NCI-H2171 (cell line): Measurements from ENCODE around the gene SERPINF2.
"Not testable (repeated sequence)": the region's sequence is repeated elsewhere in the genome, so short reads cannot be mapped to it uniquely, and the experiment has no call there.

Experiments used
- DNase-seq: peaks from one replicate; lab custom pipeline; 2025; lab: John Stamatoyannopoulos, UW

Gene SERPINF2

DNA sequence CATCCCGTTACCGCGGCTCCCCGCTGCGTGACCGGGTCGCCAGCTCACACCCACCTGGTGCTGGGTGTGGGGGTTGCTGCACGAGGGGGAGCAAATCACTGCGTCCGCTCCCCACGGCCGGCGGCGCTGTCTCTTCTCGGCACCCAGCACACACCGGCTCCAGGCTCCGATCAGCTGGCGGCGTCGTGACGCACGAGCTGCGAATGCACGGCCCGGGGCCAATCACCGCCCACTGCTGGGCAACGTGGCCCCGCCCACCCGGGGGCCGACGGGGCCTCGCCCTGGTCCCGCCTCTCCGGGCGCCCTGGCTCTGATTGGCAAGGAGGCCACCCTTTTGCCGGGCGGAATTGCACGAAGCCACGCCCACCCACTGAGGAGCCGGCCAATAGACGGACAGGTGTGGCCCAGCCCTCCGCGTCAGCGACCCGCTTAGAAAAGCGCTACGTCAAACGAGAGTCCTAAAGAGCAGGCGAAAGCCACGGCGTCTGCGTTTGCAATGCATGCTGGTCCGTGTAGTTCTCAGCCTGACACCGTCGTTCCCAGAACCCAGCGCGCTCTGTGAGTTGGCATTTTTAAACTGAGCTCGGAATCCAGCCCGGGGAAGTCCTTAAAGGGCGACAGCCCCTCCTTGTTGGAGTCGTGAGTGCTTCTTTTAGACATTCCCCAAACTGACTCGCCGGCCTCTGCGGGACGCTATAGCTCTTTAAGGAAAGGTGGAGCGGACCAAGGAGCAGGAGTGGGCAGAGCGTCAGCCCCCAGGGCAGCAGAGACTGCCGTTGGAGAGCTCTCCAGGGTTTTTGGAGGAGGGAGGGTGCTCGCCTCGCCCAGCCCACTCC, 26.4 kb upstream of the SERPINF2 start:
- DNase-seq = peak; percentile 100

DNA sequence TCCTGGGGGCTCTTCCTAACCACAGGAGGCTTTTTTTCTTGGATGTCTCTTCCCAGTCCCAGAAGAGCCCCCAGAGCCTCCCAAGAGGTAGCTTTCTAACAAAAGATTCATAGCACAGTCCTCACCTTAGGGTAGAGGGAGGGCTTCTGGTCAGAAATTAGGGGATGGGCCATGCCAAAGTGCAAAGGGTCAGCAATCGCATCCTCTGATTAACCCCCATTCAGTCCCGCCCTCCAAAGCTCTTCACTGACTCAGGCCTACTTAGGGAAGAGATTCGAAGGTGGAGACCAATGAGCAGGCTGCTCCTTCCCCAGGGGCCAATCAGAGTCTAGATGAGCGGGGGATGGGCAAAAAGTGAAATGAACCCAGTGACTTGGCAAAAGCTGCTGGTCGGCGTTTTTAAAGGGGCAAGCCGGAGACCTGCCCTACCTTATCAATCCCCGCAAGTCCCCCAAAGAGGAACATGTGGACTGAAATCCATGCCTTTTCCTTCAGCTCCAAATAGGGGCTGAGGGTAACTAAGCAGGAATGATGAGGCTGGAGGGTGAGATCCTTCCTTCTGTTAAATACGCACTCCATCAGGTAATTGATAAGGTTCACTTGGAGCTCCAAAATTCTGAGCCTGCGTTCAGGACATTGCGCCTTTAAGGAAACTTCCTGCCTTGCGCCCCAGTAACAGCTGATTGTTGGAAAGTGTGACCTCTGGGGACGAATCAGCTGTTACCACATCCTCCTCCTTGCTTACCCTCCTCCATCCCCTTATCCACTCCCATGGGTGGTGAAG, 25.6 kb upstream of the SERPINF2 start:
- peak; percentile 100 for DNase-seq

DNA sequence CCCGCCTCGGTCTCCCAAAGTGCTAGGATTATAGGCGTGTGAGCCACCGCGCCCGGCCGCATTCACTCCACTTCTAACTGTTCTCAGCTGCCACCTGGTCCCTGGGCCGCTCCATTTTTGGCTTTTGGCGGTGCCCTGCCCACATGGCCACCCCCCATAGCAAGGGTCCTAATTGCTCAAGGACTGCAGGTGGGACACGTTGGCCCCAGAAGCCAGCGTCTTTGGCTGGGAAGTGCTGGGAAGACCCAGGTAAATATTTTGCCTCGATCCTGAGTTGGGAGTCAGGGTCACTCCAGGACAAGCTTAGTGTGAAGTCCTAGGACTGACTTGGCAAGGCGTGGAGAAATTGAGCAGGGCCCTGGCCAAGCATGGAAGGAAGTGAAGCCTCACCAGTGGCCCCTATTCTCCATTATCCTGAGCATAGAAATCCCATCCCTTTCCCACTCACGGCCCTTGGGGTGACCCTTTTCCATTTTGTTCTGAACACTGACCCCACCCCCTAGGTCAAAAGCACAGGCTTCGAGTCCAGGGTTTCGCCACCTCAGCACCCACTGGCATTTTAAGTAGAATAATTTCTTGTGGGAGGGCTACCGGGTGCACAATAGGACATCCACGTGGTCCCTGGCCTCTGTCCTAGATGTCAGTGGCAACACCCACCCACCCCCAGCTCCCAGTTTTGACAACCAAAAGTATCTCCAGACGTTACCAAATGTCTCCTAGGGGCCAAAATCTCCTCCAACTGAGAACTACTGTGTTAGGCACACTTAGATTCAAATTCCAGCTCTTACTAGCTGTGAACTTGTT, 24.1 kb upstream of the SERPINF2 start:
- no peak for DNase-seq

DNA sequence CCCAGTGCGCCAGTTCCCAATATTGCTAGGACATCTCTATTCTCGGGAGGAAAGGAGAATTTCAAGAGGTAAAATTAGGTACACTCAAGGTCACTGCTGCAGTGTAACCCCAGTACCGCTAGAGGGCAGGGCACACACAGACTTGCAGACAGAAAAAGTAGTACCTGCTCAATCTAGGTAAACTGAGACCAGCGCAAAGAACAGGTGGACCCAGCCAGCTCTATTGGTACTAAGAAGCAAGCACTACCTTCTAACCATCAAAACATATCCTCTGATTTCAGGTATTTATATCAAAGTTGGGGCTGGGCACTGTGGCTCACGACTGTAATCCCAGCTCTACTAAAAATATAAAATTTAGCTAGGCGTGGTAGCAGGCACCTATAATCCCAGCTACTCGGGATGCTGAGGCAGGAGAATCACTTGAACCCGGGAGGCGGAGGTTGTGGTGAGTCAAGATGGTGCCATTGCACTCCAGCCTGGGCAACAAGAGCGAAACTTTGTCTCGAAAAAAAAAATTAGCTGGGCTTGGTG, 21.8 kb upstream of the SERPINF2 start:
- peak; percentile 69 for DNase-seq

DNA sequence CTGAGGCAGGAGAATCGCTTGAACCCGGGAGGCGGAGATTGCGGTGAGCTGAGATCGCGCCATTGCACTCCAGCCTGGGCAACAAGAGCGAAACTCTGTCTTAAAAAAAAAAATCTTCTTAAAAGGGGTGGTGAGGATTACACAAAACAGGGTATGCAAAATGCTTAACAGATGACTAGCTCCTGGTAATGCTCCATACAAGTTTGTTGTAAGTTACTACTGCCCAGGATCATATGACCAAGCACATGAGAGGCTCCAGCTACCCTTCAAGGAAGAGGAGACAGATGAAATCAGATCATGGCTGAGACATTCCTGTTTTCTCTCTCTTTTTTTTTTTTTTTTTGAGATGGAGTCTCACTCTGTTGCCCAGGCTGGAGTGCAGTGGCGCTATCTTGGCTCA, 20.6 kb upstream of the SERPINF2 start:
- not testable (repeated sequence) for DNase-seq

DNA sequence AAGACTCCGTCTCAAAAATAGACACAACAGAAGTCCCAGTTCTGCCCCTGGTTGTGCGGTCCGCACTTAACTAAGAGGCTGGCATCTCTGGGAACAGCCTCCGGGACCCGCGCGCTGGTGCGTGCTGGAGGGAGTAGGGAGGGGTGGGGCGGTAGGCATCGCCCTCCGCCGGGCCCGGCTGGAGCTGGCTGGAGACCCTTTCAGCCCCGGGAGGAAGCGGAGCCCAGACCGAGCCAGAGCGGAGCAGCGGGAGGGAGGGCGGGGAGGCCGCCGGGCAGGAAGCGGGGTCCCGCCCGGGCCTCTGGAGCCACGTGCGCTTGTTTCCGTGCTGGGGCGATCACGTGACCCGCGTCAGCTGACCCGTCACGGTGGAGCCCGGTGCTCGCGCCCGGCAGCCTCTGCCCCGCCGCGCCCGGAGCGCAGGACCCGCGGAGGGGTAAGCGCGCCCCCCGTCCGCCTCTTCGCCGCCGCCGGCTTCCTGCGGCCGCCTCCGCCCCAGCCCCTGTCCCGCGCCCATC, 18.3 kb upstream of the SERPINF2 start, which contains the start of gene WDR81:
TSS of gene WDR81 (plus strand) at position 354 of the 518 bp plus-strand sequence. CDS start 256 bp downstream, outside the sequence.
- DNase-seq = peak; percentile 95

DNA sequence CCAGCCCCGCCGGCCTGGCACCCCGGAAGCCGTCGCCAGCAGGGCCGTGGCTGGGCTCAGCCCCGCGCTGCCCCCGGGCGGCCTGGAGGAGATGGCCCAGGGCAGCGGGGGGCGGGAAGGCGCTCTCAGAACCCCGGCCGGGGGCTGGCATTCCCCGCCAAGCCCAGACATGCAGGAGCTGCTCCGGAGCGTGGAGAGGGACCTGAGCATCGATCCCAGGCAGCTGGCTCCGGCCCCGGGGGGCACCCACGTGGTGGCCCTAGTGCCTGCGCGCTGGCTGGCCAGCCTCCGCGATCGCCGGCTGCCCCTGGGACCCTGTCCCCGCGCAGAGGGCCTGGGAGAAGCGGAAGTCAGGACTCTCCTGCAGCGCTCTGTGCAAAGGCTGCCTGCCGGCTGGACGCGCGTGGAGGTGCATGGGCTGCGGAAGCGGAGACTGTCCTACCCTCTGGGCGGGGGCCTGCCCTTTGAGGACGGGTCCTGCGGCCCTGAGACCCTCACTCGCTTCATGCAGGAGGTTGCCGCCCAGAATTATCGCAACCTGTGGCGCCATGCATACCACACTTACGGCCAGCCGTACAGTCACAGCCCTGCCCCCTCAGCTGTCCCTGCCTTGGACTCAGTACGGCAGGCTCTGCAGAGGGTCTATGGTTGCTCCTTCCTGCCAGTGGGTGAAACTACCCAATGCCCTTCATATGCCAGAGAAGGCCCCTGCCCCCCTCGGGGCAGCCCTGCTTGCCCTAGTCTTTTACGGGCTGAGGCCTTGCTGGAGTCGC, 17.6 kb upstream of the SERPINF2 start:
- peak; percentile 38 for DNase-seq

DNA sequence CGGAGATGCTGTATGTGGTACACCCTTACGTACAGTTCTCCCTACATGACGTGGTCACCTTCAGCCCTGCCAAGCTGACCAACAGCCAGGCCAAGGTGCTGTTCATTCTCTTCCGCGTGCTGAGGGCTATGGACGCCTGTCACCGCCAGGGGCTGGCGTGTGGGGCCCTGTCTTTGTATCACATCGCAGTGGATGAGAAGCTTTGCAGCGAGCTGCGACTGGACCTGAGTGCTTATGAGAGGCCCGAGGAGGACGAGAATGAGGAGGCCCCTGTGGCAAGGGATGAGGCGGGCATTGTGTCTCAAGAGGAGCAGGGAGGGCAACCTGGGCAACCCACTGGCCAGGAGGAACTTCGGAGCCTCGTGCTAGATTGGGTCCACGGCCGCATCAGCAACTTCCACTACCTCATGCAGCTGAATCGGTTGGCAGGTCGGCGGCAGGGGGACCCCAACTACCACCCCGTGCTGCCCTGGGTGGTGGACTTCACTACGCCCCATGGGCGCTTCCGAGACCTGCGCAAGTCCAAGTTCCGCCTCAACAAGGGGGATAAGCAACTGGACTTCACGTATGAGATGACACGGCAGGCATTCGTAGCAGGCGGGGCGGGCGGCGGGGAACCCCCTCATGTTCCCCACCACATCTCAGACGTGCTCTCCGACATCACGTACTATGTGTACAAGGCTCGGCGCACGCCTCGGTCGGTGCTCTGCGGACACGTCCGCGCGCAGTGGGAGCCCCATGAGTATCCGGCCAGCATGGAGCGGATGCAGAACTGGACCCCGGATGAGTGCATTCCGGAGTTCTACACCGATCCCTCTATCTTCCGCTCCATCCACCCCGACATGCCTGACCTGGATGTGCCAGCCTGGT, 16.8 kb upstream of the SERPINF2 start:
- no peak for DNase-seq

DNA sequence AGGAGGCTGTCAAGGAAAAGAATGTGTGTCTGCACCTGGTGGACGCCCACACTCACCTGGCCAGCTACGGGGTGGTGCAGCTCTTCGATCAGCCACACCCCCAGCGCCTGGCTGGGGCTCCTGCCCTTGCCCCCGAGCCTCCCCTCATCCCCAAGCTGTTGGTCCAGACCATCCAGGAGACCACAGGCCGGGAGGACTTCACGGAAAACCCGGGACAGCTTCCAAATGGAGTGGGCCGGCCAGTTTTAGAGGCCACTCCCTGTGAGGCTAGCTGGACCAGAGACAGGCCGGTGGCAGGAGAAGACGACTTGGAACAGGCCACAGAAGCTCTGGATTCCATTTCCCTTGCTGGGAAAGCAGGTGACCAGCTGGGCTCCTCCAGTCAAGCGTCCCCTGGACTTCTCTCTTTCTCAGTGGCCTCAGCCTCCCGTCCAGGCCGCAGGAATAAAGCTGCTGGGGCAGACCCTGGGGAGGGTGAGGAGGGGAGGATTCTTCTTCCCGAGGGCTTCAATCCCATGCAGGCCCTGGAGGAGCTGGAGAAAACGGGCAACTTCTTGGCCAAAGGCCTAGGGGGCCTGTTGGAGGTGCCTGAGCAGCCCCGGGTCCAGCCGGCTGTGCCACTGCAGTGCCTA, 15.9 kb upstream of the SERPINF2 start:
- DNase-seq = no peak

DNA sequence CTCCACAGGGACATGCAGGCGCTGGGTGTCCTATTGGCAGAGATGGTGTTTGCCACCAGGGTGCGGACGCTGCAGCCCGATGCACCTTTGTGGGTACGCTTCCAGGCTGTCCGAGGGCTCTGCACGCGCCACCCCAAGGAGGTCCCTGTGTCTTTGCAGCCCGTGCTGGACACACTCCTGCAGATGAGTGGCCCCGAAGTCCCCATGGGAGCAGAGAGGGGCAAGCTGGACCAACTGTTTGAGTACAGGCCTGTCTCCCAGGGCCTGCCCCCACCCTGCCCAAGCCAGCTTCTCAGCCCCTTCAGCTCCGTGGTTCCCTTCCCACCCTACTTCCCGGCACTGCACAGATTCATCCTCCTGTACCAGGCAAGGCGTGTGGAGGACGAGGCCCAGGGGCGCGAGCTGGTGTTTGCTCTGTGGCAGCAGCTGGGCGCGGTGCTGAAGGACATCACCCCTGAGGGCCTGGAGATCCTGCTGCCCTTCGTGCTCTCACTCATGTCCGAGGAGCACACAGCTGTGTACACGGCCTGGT, 15.3 kb upstream of the SERPINF2 start:
- DNase-seq = no peak

DNA sequence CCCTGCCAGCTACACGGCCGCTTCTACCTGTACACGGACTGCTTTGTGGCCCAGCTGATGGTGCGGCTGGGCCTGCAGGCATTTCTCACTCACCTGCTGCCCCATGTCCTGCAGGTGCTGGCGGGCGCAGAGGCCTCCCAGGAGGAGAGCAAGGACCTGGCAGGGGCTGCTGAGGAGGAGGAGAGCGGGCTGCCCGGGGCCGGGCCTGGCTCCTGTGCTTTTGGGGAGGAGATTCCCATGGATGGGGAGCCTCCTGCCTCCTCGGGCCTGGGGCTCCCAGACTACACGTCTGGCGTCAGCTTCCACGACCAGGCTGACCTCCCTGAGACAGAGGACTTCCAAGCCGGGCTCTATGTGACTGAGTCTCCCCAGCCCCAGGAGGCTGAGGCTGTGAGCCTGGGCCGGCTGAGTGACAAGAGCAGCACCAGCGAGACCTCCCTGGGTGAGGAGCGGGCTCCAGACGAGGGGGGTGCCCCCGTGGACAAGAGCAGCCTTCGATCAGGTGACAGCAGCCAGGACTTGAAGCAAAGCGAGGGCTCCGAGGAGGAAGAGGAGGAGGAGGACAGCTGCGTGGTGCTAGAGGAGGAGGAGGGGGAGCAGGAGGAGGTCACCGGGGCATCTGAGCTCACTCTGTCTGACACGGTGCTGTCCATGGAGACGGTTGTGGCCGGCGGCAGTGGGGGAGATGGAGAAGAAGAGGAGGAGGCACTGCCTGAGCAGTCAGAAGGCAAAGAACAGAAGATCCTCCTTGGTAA, 14.6 kb upstream of the SERPINF2 start:
- DNase-seq = no peak

DNA sequence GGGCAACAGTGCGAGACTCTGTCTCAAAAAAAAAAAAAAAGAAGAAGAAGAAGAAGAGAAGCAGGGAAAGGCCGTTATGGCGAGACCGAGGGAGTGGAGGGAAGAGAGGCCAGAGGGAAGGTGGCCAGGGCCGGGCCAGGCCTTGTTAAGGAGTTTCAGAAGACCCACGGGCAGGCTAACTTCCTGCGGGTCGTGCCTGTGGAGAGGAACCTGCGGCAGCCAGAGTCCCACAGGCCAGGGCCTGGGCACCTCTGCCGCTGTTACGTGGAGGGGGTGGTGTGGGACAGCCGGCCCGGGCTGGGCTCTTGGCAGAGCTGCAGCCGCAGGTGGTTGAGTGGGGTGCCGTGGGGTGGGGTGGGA, 12.7 kb upstream of the SERPINF2 start:
- DNase-seq = no peak

DNA sequence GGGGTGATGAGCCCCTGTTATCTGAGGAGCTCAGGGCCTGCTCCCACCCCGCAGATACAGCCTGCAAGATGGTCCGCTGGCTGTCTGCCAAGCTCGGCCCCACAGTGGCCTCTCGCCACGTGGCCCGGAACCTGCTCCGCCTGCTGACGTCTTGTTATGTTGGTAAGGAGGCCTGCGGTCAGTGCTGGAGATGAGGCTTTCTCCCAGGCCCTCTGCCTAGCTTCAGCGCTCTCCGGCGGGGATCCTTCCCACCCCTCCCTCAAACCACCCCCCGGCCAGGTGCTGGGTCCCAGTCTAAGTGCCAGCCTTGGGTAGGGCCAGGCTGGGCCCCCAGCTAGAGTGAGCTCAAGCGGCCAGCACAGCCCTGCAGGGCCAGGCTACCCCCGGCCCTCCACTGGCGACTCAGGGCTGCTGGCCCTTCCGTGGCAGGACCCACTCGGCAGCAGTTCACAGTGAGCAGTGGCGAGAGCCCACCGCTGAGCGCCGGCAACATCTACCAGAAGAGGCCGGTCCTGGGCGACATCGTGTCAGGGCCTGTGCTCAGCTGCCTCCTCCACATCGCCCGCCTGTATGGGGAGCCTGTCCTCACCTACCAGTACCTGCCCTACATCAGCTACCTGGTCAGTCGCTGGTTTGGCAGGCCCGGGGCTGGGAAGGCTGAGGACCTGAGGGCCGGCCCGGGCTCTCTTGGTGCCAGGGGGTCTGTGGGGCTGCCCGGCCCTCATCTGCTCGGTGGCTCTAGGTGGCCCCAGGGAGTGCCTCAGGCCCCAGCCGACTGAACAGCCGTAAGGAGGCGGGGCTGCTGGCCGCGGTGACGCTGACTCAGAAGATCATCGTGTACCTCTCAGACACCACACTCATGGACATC, 12.1 kb upstream of the SERPINF2 start:
- no peak for DNase-seq

DNA sequence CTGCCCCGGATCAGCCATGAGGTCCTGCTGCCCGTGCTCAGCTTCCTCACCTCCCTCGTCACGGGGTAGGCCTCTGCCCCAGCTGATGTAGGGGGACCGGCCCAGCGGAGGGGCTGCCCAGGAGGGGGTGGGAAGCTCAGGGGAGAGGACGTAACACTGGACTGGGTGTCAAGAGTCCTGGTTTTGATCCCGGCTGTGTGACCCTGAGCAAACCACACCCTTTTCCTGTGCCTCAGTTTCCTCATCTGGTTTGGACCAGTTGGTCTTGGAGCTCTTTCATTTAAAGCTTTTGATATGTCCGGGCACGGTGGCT, 11.5 kb upstream of the SERPINF2 start:
- no peak for DNase-seq

DNA sequence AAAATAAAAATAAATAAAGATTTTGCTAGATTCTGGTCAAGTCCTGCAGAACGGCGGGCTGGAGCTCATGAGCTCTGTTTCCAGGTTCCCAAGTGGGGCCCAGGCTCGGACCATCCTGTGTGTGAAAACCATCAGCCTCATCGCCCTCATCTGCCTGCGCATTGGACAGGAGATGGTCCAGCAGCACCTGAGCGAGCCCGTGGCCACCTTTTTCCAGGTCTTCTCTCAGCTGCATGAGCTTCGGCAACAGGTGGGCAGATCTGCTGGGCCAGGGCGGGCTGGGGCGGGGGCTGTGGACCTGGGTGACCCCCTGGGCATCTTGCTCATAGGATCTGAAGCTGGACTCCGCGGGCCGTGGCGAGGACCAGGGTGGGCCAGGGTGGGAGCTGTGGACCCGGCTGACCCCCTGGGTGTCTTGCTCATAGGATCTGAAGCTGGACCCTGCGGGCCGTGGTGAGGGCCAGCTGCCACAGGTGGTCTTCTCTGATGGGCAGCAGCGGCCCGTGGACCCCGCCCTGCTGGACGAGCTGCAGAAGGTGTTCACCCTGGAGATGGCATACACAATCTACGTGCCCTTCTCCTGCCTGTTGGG, 10.3 kb upstream of the SERPINF2 start:
- no peak for DNase-seq

DNA sequence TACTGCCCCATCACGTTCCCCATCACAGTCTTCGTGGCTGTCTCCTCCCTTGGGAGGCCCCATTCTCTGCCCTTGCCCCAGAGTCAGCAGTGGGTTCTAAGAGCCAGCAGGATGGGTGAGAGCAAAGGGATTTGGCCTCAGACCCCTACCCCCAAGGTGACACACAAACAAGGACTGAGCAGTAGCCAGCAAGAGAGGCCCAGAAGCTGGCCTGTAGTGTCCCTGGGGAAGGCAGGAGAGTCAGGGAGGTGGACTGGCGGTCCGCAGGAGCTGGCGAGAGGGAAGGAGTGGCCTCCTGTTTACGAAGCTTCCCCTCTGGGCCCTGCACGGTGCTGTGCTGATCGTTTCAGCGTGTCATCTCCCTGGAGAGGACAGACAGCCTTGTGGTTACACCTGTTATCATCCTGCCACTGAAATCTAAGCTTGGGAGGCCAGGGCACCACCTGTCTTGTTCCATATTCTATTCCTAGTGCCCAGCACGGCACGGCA, 9.8 kb upstream of the SERPINF2 start:
- DNase-seq = peak; percentile 57

DNA sequence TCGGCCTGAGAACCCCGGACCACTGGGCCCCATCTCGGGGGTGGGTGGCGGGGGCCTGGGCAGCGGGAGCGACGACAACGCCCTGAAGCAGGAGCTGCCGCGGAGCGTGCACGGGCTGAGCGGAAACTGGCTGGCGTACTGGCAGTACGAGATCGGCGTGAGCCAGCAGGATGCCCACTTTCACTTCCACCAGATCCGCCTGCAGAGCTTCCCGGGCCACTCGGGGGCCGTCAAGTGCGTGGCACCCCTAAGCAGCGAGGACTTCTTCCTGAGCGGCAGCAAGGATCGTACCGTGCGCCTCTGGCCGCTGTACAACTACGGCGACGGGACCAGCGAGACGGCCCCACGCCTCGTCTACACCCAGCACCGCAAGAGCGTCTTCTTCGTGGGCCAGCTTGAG, 8.9 kb upstream of the SERPINF2 start:
- DNase-seq = no peak
